Mammary epithelial cell (primary cell): ENCODE data around the gene WARS2.

Experiments
- CTCF ChIP-seq, 2 donors: IDR thresholded peaks in 1 of 2; conservative IDR thresholded peaks in 1 of 2; 2 replicates each; pipeline ENCODE4 v1.5.1; 2011 to 2012; ENCODE audit warnings: inconsistent platforms in 2 of 2, low read length in 2 of 2, mild to moderate bottlenecking in 2 of 2, control low read depth in 1 of 2, low read depth in 1 of 2; ENCODE audit not compliant: insufficient read depth in 1 of 2; ENCODE audit errors: extremely low read depth in 1 of 2
- EZH2 ChIP-seq: IDR thresholded peaks from 2 replicates; pipeline ENCODE4 v1.6.1; 2012; ENCODE audit warnings: low read length, inconsistent platforms, borderline replicate concordance

- no peak for TF ChIP-seq CTCF (conservative IDR thresholded peaks at IDR 0.05 in 1 of 2, IDR thresholded peaks at IDR 0.05 in 1 of 2; ENCODE audit: extremely low read depth in 1 of 2, insufficient read depth in 1 of 2, low read depth in 1 of 2, low read length in 2 of 2)
- no peak for TF ChIP-seq EZH2
Measured at GRCh38 chr1:119010201-119010600, 130.3 kb downstream of the WARS2 start.
